ENCODE measurements around the gene ZNF132. TPM values are rescaled to one million over a fixed set of nuclear protein-coding genes. Genes with fewer than 3 reads are reported as not detected.

ZNF132 gene
- total and polyA plus RNA-seq, 2 experiments from 2014 or later: 2.2 to 5.2 TPM

DNA sequence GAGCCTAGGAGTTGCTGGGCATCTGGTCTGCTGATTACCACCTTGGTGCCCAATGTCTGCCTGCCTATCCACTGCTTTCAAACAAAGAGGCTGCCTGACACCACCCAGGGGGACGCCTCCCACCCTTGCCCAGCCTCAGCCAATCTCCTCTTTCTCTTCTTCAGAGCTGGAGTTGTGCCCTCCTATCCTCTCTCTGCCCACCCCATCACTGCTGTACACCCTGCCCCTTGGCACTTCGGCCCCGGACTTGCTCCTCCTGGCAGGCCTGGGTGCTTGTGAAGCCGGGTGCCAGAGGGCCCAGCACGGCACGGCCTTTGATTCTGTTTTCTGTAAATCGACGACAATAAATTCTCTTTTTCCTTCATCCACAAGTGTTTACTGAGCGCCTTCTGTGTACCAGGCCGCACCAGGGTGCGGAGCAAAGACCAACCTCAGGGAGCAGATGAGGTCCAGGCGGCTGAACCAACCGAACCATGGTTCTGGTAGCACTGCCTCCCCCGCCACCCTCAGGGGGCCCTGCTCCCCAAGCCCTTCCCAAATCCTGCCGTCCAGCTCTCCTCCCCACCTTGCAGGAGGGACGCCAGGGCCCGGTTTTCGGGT lies 39.5 kb downstream of the ZNF132 start (continued):
- TF ChIP-seq, protein P1, sequence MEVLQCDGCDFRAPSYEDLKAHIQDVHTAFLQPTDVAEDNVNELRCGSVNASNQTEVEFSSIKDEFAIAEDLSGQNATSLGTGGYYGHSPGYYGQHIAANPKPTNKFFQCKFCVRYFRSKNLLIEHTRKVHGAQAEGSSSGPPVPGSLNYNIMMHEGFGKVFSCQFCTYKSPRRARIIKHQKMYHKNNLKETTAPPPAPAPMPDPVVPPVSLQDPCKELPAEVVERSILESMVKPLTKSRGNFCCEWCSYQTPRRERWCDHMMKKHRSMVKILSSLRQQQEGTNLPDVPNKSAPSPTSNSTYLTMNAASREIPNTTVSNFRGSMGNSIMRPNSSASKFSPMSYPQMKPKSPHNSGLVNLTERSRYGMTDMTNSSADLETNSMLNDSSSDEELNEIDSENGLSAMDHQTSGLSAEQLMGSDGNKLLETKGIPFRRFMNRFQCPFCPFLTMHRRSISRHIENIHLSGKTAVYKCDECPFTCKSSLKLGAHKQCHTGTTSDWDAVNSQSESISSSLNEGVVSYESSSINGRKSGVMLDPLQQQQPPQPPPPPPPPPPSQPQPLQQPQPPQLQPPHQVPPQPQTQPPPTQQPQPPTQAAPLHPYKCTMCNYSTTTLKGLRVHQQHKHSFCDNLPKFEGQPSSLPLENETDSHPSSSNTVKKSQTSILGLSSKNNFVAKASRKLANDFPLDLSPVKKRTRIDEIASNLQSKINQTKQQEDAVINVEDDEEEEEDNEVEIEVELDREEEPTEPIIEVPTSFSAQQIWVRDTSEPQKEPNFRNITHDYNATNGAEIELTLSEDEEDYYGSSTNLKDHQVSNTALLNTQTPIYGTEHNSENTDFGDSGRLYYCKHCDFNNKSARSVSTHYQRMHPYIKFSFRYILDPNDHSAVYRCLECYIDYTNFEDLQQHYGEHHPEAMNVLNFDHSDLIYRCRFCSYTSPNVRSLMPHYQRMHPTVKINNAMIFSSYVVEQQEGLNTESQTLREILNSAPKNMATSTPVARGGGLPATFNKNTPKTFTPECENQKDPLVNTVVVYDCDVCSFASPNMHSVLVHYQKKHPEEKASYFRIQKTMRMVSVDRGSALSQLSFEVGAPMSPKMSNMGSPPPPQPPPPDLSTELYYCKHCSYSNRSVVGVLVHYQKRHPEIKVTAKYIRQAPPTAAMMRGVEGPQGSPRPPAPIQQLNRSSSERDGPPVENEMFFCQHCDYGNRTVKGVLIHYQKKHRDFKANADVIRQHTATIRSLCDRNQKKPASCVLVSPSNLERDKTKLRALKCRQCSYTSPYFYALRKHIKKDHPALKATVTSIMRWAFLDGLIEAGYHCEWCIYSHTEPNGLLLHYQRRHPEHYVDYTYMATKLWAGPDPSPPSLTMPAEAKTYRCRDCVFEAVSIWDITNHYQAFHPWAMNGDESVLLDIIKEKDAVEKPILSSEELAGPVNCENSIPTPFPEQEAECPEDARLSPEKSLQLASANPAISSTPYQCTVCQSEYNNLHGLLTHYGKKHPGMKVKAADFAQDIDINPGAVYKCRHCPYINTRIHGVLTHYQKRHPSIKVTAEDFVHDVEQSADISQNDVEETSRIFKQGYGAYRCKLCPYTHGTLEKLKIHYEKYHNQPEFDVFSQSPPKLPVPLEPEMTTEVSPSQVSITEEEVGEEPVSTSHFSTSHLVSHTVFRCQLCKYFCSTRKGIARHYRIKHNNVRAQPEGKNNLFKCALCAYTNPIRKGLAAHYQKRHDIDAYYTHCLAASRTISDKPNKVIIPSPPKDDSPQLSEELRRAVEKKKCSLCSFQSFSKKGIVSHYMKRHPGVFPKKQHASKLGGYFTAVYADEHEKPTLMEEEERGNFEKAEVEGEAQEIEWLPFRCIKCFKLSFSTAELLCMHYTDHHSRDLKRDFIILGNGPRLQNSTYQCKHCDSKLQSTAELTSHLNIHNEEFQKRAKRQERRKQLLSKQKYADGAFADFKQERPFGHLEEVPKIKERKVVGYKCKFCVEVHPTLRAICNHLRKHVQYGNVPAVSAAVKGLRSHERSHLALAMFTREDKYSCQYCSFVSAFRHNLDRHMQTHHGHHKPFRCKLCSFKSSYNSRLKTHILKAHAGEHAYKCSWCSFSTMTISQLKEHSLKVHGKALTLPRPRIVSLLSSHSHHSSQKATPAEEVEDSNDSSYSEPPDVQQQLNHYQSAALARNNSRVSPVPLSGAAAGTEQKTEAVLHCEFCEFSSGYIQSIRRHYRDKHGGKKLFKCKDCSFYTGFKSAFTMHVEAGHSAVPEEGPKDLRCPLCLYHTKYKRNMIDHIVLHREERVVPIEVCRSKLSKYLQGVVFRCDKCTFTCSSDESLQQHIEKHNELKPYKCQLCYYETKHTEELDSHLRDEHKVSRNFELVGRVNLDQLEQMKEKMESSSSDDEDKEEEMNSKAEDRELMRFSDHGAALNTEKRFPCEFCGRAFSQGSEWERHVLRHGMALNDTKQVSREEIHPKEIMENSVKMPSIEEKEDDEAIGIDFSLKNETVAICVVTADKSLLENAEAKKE (CRISPR knock-in tag; IDR thresholded peaks at IDR 0.05): no peak
- TF ChIP-seq STAT1 (IDR thresholded peaks at IDR 0.05; ENCODE audit: unreplicated experiment) (no peak), EZH2phosphoT487 (IDR thresholded peaks at IDR 0.05; ENCODE audit: unreplicated experiment) (no peak), ETS1 (IDR thresholded peaks at IDR 0.05) (no peak), ZNF114 (CRISPR knock-in tag; IDR thresholded peaks at IDR 0.05) (no peak), POLR2AphosphoS5 (IDR thresholded peaks at IDR 0.05; ENCODE audit: low read depth) (no peak), NANOG (IDR thresholded peaks at IDR 0.05; ENCODE audit: borderline replicate concordance) (no peak)
- TF ChIP-seq, protein P2, sequence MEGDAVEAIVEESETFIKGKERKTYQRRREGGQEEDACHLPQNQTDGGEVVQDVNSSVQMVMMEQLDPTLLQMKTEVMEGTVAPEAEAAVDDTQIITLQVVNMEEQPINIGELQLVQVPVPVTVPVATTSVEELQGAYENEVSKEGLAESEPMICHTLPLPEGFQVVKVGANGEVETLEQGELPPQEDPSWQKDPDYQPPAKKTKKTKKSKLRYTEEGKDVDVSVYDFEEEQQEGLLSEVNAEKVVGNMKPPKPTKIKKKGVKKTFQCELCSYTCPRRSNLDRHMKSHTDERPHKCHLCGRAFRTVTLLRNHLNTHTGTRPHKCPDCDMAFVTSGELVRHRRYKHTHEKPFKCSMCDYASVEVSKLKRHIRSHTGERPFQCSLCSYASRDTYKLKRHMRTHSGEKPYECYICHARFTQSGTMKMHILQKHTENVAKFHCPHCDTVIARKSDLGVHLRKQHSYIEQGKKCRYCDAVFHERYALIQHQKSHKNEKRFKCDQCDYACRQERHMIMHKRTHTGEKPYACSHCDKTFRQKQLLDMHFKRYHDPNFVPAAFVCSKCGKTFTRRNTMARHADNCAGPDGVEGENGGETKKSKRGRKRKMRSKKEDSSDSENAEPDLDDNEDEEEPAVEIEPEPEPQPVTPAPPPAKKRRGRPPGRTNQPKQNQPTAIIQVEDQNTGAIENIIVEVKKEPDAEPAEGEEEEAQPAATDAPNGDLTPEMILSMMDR (conservative IDR thresholded peaks at IDR 0.05; ENCODE audit: low read depth in 2 of 2): no peak
